ENCODE data around the gene NOVA2.

- TF ChIP-seq POLR2A (IDR thresholded peaks at IDR 0.05) (no peak), CTCF (IDR thresholded peaks at IDR 0.05) (no peak), EP300 (IDR thresholded peaks at IDR 0.05) (no peak)
Observed at GRCh38 chr19:45968626-45969025, 5.0 kb downstream of the NOVA2 start.
